ENCODE results near the gene CTAGE4.
"Not testable (repeated sequence)": the region's sequence is repeated elsewhere in the genome, so short reads cannot be mapped to it uniquely, and the experiment has no call there.

Gene CTAGE4

DNA sequence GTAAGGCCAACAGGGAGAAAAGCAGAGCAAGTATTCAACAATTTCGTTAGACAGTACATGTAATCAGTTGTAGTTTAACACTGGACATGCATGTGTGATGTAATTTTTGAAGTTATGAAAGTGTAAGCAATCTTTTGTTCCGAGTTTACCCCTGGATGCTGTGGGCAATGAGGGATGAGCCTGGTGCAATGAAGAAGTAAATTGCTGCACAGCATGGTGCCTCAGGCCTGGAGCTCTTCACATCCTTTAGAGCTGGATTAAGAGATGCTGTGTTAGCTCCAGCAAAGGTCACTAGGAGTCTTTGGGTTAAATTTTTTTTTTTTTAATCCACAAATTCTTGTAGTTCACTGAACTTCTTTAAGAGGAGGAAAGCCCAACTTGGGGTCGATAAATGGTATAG lies 19.8 kb downstream of the CTAGE4 start:
- in situ Hi-C loops (cut with MboI; ENCODE audit: low sequenced_read_pairs) = not testable (repeated sequence)

DNA sequence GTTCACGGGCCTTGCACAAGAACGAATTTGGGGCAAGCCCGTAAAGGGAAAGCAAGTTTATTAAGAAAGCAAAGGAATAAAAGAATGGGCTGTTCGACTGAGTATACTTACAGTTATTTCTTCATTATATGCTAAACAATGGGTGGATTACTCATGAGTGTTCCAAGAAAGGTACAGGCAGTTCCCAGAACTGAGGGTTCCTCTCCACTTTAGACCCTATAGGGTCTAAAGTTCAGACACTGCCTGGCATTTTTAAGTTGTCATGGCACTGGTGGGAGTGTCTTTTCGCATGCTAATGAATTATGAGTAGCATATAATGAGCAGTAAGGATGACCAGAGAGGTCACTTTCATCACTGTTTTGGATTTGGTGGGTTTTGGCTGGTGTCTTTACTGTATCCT lies 22.0 kb downstream of the CTAGE4 start:
- in situ Hi-C loops (cut with MboI; ENCODE audit: low sequenced_read_pairs) = not testable (repeated sequence)

DNA sequence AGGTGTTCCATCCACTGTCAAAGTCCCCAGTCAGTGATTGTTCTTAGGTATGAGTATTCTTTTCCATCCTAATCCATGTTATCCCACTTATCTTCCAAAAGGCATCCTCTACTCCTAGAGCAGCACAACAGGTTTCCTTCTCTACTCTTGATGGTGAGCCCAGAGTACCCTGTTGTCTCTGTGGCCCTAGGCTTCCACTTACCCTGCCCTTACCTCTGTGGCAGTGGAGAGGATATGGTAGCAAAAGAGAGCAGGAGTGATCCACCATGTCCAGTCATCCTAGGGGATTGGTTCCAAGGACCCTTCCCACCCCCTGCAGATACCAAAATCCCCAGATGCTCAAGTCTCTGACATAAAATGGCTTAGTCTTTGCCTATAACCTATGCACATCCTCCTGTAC lies 33.9 kb downstream of the CTAGE4 start:
- in situ Hi-C loops (cut with MboI; ENCODE audit: low sequenced_read_pairs) = not testable (repeated sequence)

DNA sequence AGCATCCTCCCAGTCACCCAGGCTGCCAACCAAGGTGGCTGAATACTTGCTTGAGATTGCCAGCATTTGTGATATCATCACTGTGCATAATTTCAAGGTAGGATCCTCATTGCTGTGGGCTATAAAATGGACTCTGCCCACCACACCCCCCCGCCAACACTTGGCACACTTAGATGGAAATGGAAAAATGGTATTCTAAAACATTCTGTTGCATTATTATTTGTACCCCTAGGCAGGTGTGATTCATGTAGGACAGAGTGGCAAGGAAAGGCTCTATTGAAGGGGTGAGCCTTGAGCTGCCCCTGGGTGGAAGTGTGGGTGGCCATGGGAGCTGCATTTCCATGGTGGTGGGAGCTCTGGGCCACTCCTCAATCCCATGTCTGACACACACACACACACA lies 35.3 kb downstream of the CTAGE4 start:
- in situ Hi-C loops (cut with MboI; ENCODE audit: low sequenced_read_pairs) = not testable (repeated sequence)

DNA sequence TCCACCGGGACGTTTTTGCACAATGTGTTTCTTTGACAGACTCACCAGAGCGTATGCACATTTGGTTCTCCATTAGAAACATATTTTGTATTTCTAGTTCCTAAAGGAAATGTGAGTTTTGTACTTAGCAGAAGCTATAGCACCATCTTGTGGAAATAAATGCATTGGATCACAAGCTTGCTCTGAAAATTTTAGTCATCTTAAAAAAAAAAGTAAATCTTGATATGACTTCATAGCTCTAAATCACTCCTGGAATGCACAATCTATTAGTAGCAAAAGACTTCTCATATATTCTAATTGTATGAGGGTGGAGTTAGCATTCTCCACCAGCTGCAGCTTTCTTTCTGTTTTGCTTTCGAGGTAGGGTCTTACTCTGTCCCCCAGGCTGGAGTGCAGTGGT lies 35.9 kb downstream of the CTAGE4 start:
- in situ Hi-C loops (cut with MboI; ENCODE audit: low sequenced_read_pairs) = not testable (repeated sequence)

DNA sequence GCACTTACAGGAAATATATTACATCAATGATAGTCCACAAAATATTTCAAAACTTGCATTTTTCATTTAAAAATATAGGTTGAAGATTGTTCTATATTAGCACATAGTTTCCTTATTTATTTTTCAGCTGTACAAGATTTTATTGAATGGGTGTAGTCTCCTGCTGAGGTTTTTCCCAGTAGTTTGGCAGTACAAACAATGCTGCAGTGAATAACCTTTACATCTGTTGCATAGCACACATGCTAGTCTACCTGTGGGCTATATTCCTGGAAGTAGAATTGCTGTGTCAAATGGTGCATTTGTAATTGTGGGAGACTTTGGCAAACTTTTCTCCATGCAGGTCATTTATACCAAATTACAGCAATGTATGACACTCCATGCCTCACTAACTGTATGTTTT lies 37.3 kb downstream of the CTAGE4 start:
- in situ Hi-C loops (cut with MboI; ENCODE audit: low sequenced_read_pairs) = not testable (repeated sequence)

DNA sequence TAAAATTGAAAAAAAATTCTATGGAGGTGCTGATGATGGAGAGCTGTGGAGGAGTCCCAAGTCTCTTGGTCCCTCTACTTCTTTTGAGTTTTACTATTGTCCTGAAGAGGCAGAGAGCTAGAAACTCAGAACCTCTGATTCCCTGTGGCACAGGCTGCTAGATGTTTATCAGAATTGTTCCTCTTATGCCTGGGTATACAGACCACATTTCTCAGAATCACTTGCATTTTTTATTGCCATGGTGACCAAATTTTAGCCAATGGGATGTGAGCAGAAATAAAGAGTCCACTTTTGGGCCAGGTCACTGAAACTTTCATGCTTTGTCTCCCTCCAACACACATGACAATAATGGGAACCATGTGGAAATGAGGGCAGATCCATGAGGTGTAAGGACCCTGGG lies 40.4 kb downstream of the CTAGE4 start:
- in situ Hi-C loops (cut with MboI; ENCODE audit: low sequenced_read_pairs) = not testable (repeated sequence)

DNA sequence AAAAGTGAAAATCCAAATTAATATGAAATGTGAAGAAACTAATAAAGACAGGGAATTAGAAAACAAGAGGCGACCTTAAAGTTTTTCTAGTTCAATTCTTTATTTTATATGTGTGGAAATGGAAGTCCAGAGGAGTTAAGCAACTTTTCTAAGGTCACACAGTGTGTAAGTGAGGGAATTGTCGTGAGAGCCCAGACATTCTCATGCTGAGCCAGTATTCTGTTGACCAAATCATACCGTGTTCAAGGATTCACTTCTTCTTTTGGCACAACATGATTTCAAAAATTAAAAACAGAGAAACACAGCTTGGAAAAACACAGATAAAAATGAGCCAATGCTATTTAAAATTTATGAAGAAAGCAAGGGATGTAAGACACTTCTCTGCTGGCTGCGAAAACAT lies 43.6 kb downstream of the CTAGE4 start:
- in situ Hi-C loops (cut with MboI; ENCODE audit: low sequenced_read_pairs) = not testable (repeated sequence)

DNA sequence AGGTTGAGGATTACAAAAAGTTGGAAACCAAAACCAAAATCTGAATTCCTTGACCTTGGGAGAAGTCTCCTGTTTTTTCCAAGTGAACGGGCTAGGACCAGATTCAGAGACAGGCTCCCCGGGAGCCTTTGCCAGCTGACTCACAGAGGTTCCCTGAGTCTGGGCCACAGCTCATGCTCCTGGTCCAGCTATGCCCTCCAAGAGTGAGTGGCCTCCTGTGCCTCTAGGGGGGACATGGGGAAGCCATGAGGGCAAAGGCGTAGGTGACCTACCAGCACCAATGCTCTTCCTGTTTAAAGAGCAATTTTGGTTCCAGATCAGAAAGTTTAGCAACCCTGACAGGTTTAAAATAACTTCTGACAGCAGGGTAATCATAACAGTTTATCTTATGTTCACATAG lies 45.5 kb downstream of the CTAGE4 start:
- in situ Hi-C loops (cut with MboI; ENCODE audit: low sequenced_read_pairs) = not testable (repeated sequence)

DNA sequence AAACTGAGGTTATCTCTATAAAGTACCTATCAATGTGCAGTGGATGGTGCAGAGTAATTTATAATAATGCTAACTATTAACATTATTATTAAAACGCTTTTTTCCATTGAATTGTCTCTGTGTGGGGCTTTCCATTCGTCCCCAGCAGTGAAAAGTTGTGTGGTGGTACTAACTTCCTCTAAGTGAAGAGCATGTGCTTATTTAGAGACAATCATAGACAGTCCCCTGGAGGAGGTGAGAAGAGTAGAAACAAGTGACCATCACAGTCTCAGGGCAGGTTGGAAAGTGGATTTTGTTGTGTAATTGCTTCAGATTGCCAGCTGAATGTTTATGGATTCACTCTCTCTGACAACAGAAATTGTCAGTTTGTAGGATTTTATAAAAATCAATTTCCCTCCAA lies 47.8 kb downstream of the CTAGE4 start:
- in situ Hi-C loops (cut with MboI; ENCODE audit: low sequenced_read_pairs) = not testable (repeated sequence)

DNA sequence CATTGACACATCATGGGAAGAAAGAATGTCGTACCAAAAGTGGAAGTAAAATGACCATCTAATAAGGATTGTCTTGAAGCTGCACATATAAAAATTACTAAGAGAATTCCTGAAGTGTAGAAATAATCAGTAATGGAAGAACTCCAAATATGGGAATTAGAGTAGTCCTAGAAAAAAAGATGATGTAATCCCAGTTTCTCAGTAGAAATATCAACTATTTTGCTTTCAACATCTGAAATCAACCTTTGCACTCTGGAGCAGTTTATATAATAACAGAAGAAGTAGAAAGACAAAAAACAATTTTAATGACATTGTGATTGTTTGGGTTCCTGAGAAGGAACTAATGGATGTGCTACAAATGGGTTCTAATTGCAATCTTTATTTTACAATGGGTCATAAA lies 49.8 kb downstream of the CTAGE4 start:
- in situ Hi-C loops (cut with MboI; ENCODE audit: low sequenced_read_pairs) = not testable (repeated sequence)

Measured in HL-60/S4 treated with phorbol 12-myristate 13-acetate at 8.2 ng/mL for 4 days and 3 days (cell line).